DND-41 (cell line): ENCODE data around the gene MCM9.

Source experiments
- ATAC-seq: fragments of 200-7000 bp; cut with Tn5 transposase; 3 replicates; pipeline ENCODE4 v1.9.1; 2021; ENCODE audit warnings: low read depth; ENCODE audit not compliant: insufficient read depth
- DNase-seq: peaks from one replicate; pipeline ENCODE4 v3.0.0-alpha.2; 2020
- H2AFZ ChIP-seq: 2 replicates; pipeline ENCODE4 v1.6.0; 2012; ENCODE audit warnings: low read depth, low read length
- H3K27ac ChIP-seq: 2 replicates; pipeline ENCODE4 v1.5.1; 2012; ENCODE audit warnings: low read length, inconsistent platforms
- H3K27me3 ChIP-seq: fragments of 200-600 bp; sonication (generic); 2 replicates; pipeline ENCODE4 v1.6.0; 2012; ENCODE audit warnings: low read length, mild to moderate bottlenecking, inconsistent platforms; ENCODE audit not compliant: insufficient read depth, poor library complexity
- H3K36me3 ChIP-seq: 2 replicates; pipeline ENCODE4 v1.5.1; 2012; ENCODE audit warnings: low read length, inconsistent platforms; ENCODE audit not compliant: insufficient read depth
- H3K4me1 ChIP-seq: 2 replicates; pipeline ENCODE4 v1.5.1; 2012; ENCODE audit warnings: mild to moderate bottlenecking, low read length; ENCODE audit not compliant: insufficient read depth
- H3K4me2 ChIP-seq: 2 replicates; pipeline ENCODE4 v1.6.0; 2012; ENCODE audit warnings: mild to moderate bottlenecking, moderate library complexity, low read length, inconsistent platforms; ENCODE audit not compliant: insufficient read depth
- H3K4me3 ChIP-seq, 2 experiments: fragments of 200-600 bp in 1 of 2; shearing (Covaris generic) in 1 of 2; 2 replicates each; pipeline ENCODE4 v1.5.1; 2012 to 2016; ENCODE audit warnings: inconsistent platforms in 2 of 2, low read length in 2 of 2, mild to moderate bottlenecking in 2 of 2, low read depth in 1 of 2, moderate library complexity in 1 of 2
- H3K79me2 ChIP-seq: 2 replicates; pipeline ENCODE4 v1.6.0; 2012; ENCODE audit warnings: low read length, inconsistent platforms; ENCODE audit not compliant: insufficient read depth
- H3K9ac ChIP-seq: 2 replicates; pipeline ENCODE4 v1.6.0; 2012; ENCODE audit warnings: low read depth, mild to moderate bottlenecking, inconsistent platforms, low read length, moderate library complexity
- H3K9me3 ChIP-seq: 2 replicates; pipeline ENCODE4 v1.5.1; 2012; ENCODE audit warnings: low read length, moderate library complexity, mild to moderate bottlenecking, inconsistent platforms; ENCODE audit not compliant: insufficient read depth, severe bottlenecking
- H4K20me1 ChIP-seq: 2 replicates; pipeline ENCODE4 v1.6.0; 2012; ENCODE audit warnings: low read length; ENCODE audit not compliant: insufficient read depth
- EZH2 ChIP-seq: IDR thresholded peaks from 3 replicates; pipeline ENCODE4 v1.6.1; 2012; ENCODE audit warnings: borderline replicate concordance, low read depth, mild to moderate bottlenecking, moderate library complexity, low read length, inconsistent platforms; ENCODE audit not compliant: severe bottlenecking
- TF ChIP-seq, protein P1 (sequence below): IDR thresholded peaks from 2 replicates; pipeline ENCODE4 v1.5.1; 2012; ENCODE audit warnings: borderline replicate concordance, low read length, moderate library complexity, mild to moderate bottlenecking; ENCODE audit not compliant: poor library complexity, severe bottlenecking; ENCODE audit errors: extremely low read depth

MCM9 gene

DNA sequence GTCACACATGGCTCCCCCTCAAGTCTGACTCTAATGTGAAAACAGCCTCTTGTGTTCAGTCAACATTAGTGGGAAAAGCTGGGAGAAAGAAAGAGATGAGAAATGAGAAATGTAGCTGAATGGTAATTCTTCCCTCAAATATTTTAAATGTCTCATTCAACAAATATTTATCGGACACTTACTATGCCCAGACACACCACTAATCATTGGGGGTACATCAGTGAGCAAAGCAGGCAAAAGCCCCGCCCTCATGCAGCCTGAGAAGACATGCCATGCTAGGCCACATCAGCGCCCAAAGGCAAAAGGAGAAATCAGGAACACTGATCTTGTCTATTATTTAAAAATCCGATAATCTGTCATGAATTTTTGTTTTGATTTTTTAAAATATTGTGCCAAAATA is 130.9 kb downstream of the MCM9 start:
- H3K27ac ChIP-seq = no peak overlapping the region
- H3K4me2 ChIP-seq = no peak overlapping the region
- no peak for ATAC-seq

DNA sequence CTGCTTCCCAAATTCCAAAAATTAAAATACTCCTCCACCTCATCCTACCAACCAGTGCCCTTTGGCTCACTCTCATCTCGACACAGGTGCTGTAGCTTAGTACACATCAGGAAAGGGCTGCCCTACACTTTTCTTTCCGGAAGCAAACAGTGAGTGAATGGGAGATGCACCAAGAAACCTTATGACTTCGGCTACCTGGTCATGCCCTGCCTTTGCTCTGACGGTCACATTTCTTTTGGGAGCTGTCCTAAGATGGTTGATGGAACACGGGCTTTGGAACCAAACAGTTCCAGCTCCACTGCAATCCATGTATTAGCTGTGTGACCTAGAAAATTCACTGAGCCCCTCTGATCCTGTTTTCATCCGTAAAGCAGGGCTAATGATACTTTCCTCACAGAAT is 133.7 kb downstream of the MCM9 start:
- peaks cover 16% of the 10 kb centered on the region for H3K4me1 ChIP-seq
- H3K9ac ChIP-seq = no peak overlapping the region
- H4K20me1 ChIP-seq = no peaks in the 10 kb centered on the region
- H3K79me2 ChIP-seq = no peaks in the 10 kb centered on the region
- H3K27ac ChIP-seq = no peak overlapping the region
- TF ChIP-seq, protein P1, sequence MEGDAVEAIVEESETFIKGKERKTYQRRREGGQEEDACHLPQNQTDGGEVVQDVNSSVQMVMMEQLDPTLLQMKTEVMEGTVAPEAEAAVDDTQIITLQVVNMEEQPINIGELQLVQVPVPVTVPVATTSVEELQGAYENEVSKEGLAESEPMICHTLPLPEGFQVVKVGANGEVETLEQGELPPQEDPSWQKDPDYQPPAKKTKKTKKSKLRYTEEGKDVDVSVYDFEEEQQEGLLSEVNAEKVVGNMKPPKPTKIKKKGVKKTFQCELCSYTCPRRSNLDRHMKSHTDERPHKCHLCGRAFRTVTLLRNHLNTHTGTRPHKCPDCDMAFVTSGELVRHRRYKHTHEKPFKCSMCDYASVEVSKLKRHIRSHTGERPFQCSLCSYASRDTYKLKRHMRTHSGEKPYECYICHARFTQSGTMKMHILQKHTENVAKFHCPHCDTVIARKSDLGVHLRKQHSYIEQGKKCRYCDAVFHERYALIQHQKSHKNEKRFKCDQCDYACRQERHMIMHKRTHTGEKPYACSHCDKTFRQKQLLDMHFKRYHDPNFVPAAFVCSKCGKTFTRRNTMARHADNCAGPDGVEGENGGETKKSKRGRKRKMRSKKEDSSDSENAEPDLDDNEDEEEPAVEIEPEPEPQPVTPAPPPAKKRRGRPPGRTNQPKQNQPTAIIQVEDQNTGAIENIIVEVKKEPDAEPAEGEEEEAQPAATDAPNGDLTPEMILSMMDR = no peak
- TF ChIP-seq EZH2 = no peak
- no peak overlapping the region; the same call in 1 of the 2 replicates for H2AFZ ChIP-seq
- DNase-seq (no peak), ATAC-seq (no peak)
- H3K9me3 ChIP-seq = no peaks in the 10 kb centered on the region
- no peak overlapping the region for H3K4me3 ChIP-seq
- no peaks in the 10 kb centered on the region for H3K27me3 ChIP-seq
- no peak overlapping the region for H3K4me2 ChIP-seq
- H3K36me3 ChIP-seq = no peaks in the 10 kb centered on the region

More for the DNA sequence above, 130.9 kb downstream of the MCM9 start:
- TF ChIP-seq EZH2 = no peak
- TF ChIP-seq, protein P1 = no peak
- no peak for DNase-seq
- Histone ChIP-seq H2AFZ (no peak overlapping the region), H3K9me3 (no peaks in the 10 kb centered on the region), H3K9ac (no peak overlapping the region), H3K27me3 (no peaks in the 10 kb centered on the region), H4K20me1 (no peaks in the 10 kb centered on the region), H3K4me3 (no peak overlapping the region), H3K79me2 (no peaks in the 10 kb centered on the region), H3K36me3 (no peaks in the 10 kb centered on the region), H3K4me1 (peaks cover 19% of the 10 kb centered on the region)

DNA sequence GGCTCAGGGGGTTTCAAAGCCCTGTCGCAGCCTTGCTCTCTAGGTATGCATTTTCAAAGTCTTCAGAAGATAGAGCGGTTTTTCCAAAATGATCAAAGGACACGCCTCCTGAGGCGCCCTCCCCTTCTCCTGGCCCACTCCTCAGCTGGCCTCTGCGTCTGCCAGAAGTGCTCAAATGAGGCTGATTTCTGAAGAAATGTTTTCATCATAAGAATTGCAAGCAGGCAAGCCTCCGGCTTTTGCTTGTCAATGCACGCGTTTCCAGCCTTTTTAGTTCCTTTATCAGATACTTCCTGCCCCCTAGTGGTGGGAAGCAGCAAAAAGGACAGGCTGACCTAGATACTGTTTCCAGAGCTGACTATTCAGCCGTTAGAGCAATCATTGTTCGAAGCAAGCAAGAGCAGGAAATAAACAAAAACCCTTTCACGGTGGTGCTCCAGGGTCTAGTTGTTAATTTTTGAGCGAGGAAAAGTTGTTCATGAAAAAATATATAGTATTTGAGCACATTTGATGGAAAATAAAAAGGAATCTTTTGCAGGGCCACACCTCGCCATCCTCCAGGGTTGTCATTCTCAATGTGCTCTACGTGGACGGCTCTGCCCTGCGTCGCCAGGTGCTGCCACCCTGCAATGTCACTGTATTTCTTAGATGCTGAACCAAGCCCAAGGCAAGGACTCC is 134.4 kb downstream of the MCM9 start:
- Histone ChIP-seq H3K9ac (peak overlapping the region; percentile 30), H3K27me3 (no peaks in the 10 kb centered on the region), H2AFZ (peak overlapping the region; percentile 69), H3K79me2 (no peaks in the 10 kb centered on the region), H3K36me3 (no peaks in the 10 kb centered on the region), H3K27ac (peak overlapping the region; percentile 62), H4K20me1 (no peaks in the 10 kb centered on the region), H3K4me2 (peak overlapping the region; percentile 63), H3K4me3 (peak overlapping the region in 1 of 2 experiments; percentile 38; a peak in 2 of 4 replicates), H3K9me3 (no peaks in the 10 kb centered on the region), H3K4me1 (peaks cover 16% of the 10 kb centered on the region)
- peak; percentile 96 for ATAC-seq
- DNase-seq = peak; percentile 90
- TF ChIP-seq EZH2 = no peak
- TF ChIP-seq, protein P1 = peak; percentile 96
